Stimulated activated CD8-positive, alpha-beta memory T cell treated with anti-CD3 and anti-CD28 coated beads, Interleukin-4, amount 100 ng/mL, for 4 hours (primary cell): ENCODE results near the gene DHH.
"Not testable (repeated sequence)": the region's sequence is repeated elsewhere in the genome, so short reads cannot be mapped to it uniquely, and the experiment has no call there.

Experiments
- DNase-seq, 2 donors: peaks; one replicate each; pipeline ENCODE4 v3.0.0-alpha.2; 2020; ENCODE audit warnings: low read depth in 2 of 2, low spot score in 1 of 2

The DHH gene

GRCh38 chr12:49094160-49094974, at the start of gene DHH:
TSS of gene DHH (minus strand) at chr12:49094801. CDS start at chr12:49094512, 289 bp downstream.
- no peak for DNase-seq

- DNase-seq, result no peak
These were observed 49.8 kb upstream of the DHH start for GRCh38 chr12:49144384-49144783.

GRCh38 chr12:49138999-49139398, 44.4 kb upstream of the DHH start:
- no peak for DNase-seq

GRCh38 chr12:49138587-49138986, 44.0 kb upstream of the DHH start:
- DNase-seq, result no peak

GRCh38 chr12:49137476-49137875, 42.9 kb upstream of the DHH start:
- no peak for DNase-seq

- not testable (repeated sequence) for DNase-seq
These were observed 42.4 kb upstream of the DHH start for GRCh38 chr12:49136997-49137396.

- no peak for DNase-seq
These were observed 39.0 kb upstream of the DHH start for GRCh38 chr12:49133590-49133989.

- DNase-seq, result no peak
These were observed 38.4 kb upstream of the DHH start for GRCh38 chr12:49133014-49133413.

GRCh38 chr12:49131894-49132461, 37.4 kb upstream of the DHH start:
- DNase-seq, result no peak

- DNase-seq, result peak; percentile 79 to 85
These were observed 36.7 kb upstream of the DHH start, which contains the start of gene TUBA1B for GRCh38 chr12:49131051-49131893. TSS of gene TUBA1B (minus strand) at chr12:49131395. CDS start at chr12:49131300, 95 bp downstream.

- peak; percentile 76 to 86 for DNase-seq
These were observed 35.8 kb upstream of the DHH start for GRCh38 chr12:49130151-49131050.

GRCh38 chr12:49129332-49130150, 34.9 kb upstream of the DHH start:
- no peak for DNase-seq

- DNase-seq, result not testable (repeated sequence)
These were observed 33.4 kb upstream of the DHH start for GRCh38 chr12:49127971-49128370.

- DNase-seq, result no peak
These were observed 32.5 kb upstream of the DHH start for GRCh38 chr12:49126852-49127763.

GRCh38 chr12:49121047-49121696, 26.6 kb upstream of the DHH start:
- no peak for DNase-seq

- DNase-seq, result no peak
These were observed 16.6 kb upstream of the DHH start for GRCh38 chr12:49111206-49111605.

- DNase-seq, result peak; percentile 90 to 93
These were observed 16.0 kb upstream of the DHH start, which contains the start of gene LMBR1L for GRCh38 chr12:49110464-49111155. TSS of gene LMBR1L (minus strand) at chr12:49110847. CDS start at chr12:49110555, 292 bp downstream.
